Measurements from ENCODE around the gene PDIA4. TPM values are rescaled to one million over a fixed set of nuclear protein-coding genes. Genes with fewer than 3 reads are reported as not detected.
A peak's percentile ranks its signal among the peaks of the same experiment; 100 is the strongest.
"Not testable (repeated sequence)": the region's sequence is repeated elsewhere in the genome, so short reads cannot be mapped to it uniquely, and the experiment has no call there.

Gene PDIA4
- total RNA-seq, 1 experiment from 2014 or later = 71.3 TPM

DNA sequence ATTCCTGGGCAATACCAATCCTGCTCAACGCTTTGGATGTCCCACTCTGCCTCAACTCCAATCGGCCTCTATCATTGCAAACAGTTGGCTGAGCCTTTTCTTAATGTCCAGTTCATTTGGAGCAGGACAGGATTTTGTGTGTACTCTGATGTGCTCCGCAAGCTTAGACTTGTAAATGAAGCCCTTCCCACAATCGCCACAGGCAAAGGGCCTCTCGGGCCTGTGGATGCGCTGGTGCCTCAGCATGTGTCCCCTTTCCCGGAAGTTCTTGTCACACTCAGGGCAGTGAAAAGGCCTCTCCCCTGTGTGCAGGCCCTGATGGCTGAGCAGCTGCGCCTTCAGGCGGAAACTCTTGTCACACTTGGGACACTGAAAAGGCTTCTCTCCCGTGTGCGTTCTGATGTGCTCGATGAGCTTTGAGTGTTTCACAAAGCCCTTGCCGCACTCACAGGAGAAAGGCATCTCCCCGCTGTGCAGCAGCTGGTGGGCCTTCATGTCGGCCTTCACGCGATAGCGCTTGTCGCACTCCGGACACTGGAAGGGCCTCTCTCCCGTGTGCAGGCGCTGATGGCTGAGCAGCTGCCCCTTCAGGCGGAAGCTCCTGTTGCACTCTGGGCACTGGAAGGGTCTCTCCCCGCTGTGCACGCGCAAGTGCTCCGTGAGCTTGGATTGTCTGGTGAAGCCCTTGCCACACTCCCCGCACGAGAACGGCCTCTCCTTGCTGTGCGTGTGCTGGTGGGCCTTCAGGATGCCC is 42.2 kb upstream of the PDIA4 start:
- DNase-seq = no peak
- H3K4me1 ChIP-seq (ENCODE audit: low read length) = peaks cover 3% of the 10 kb centered on the region
- peaks cover 3% of the 10 kb centered on the region; the same call in 1 of the 2 replicates for H3K79me2 ChIP-seq (ENCODE audit: low read length)
- H3K27ac ChIP-seq (ENCODE audit: low read length) = no peak overlapping the region
- H3K4me2 ChIP-seq (ENCODE audit: low read depth, low read length, poor library complexity, severe bottlenecking) = no peak overlapping the region
- no peak overlapping the region for H3K4me3 ChIP-seq (ENCODE audit: low read length)
- H3K9me3 ChIP-seq (ENCODE audit: low read length) = no peaks in the 10 kb centered on the region
- no peak overlapping the region for H3K9ac ChIP-seq (ENCODE audit: low read length)
- no peaks in the 10 kb centered on the region for H3K27me3 ChIP-seq (ENCODE audit: low read length)
- no peaks in the 10 kb centered on the region for H3K9me2 ChIP-seq (replicated peaks; ENCODE audit: insufficient read depth, low read length)
- H2AFZ ChIP-seq (ENCODE audit: low read length) = no peak overlapping the region
- H3K36me3 ChIP-seq (ENCODE audit: insufficient read depth, low read length) = peaks cover 16% of the 10 kb centered on the region; the same call in 1 of the 2 replicates
- no peaks in the 10 kb centered on the region for H4K20me1 ChIP-seq (ENCODE audit: insufficient read depth, low read depth, low read length)

- peak; percentile 74 for DNase-seq
- H3K4me1 ChIP-seq (ENCODE audit: low read length) = peaks cover 11% of the 10 kb centered on the region
- H3K79me2 ChIP-seq (ENCODE audit: low read length) = no peaks in the 10 kb centered on the region
- no peak overlapping the region for H3K27ac ChIP-seq (ENCODE audit: low read length)
- peaks cover 16% of the 10 kb centered on the region; the same call in 1 of the 2 replicates for H3K36me3 ChIP-seq (ENCODE audit: insufficient read depth, low read length)
- no peaks in the 10 kb centered on the region for H3K9me2 ChIP-seq (replicated peaks; ENCODE audit: insufficient read depth, low read length)
- no peak overlapping the region for H3K4me2 ChIP-seq (ENCODE audit: low read depth, low read length, poor library complexity, severe bottlenecking)
- no peak overlapping the region for H2AFZ ChIP-seq (ENCODE audit: low read length)
- H4K20me1 ChIP-seq (ENCODE audit: insufficient read depth, low read depth, low read length) = no peaks in the 10 kb centered on the region
- H3K27me3 ChIP-seq (ENCODE audit: low read length) = no peaks in the 10 kb centered on the region
- no peaks in the 10 kb centered on the region for H3K9me3 ChIP-seq (ENCODE audit: low read length)
- H3K4me3 ChIP-seq (ENCODE audit: low read length) = no peak overlapping the region
- no peak overlapping the region for H3K9ac ChIP-seq (ENCODE audit: low read length)
Measured at GRCh38 chr7:149067869-149068268, 39.6 kb upstream of the PDIA4 start.

DNA sequence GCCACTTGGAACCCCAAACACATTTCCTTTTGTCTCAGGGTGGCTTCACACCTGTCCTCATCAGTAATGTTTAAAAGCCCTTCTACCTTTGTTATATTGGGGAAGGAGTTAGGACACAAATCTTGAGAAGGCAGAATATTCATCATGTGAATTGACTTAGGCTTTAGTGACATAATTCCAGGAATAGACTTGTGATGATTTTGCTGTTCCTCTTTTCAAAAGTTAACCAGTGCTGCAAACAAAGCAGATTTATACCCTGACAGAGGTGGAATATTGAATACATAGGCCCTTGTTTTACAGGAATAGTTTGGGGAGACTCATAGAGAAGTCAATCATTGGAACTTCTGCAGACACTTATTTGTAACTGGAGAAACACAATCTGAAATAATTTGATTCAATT is 35.2 kb upstream of the PDIA4 start:
- Histone ChIP-seq H3K27me3 (ENCODE audit: low read length) (no peaks in the 10 kb centered on the region), H3K4me3 (ENCODE audit: low read length) (no peak overlapping the region), H3K79me2 (ENCODE audit: low read length) (no peaks in the 10 kb centered on the region), H3K4me2 (ENCODE audit: low read depth, low read length, poor library complexity, severe bottlenecking) (no peak overlapping the region), H2AFZ (ENCODE audit: low read length) (no peak overlapping the region), H3K9me3 (ENCODE audit: low read length) (no peaks in the 10 kb centered on the region), H4K20me1 (ENCODE audit: insufficient read depth, low read depth, low read length) (no peaks in the 10 kb centered on the region), H3K9ac (ENCODE audit: low read length) (no peak overlapping the region), H3K9me2 (replicated peaks; ENCODE audit: insufficient read depth, low read length) (no peaks in the 10 kb centered on the region), H3K36me3 (ENCODE audit: insufficient read depth, low read length) (peaks cover 3% of the 10 kb centered on the region; the same call in 1 of the 2 replicates), H3K27ac (ENCODE audit: low read length) (no peak overlapping the region), H3K4me1 (ENCODE audit: low read length) (peaks cover 8% of the 10 kb centered on the region)
- no peak for DNase-seq

DNA sequence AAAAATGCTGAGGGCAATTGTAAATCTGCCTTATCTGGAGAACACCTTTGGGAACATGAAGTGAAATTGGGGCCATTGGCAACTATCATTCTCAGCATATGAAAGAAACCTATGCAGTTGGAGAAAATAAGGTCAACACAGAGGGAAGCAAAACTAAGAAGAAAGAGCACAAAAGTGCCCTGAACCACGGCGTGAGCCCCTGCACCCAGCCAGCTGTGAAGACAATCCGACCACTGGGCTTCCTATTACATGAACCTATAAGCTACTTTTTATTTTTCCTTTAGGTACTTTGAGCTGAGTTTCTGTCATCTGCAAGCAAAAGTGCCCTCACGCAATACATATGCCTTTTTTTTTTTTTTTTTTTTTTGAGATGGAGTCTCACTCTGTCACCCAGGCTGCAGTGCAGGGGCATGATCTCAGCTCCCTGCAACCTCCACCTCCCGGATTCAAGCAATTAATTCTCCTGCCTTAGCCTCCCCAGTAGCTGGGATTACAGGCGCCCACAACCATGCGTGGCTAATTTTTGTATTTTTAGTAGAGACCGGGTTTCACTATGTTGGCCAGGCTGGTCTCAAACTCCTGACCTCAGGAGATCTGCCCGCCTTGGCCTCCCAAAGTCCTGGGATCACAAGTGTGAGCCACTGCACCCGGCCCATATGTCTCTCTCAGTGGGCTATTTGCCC is 34.1 kb upstream of the PDIA4 start:
- not testable (repeated sequence) for H2AFZ ChIP-seq (ENCODE audit: low read length); DNase-seq; H4K20me1 ChIP-seq (ENCODE audit: insufficient read depth, low read depth, low read length); H3K36me3 ChIP-seq (ENCODE audit: insufficient read depth, low read length); H3K9me3 ChIP-seq (ENCODE audit: low read length); H3K4me1 ChIP-seq (ENCODE audit: low read length); H3K27ac ChIP-seq (ENCODE audit: low read length); H3K79me2 ChIP-seq (ENCODE audit: low read length); H3K4me2 ChIP-seq (ENCODE audit: low read depth, low read length, poor library complexity, severe bottlenecking); H3K9me2 ChIP-seq (replicated peaks; ENCODE audit: insufficient read depth, low read length); H3K4me3 ChIP-seq (ENCODE audit: low read length); H3K27me3 ChIP-seq (ENCODE audit: low read length); H3K9ac ChIP-seq (ENCODE audit: low read length)

DNA sequence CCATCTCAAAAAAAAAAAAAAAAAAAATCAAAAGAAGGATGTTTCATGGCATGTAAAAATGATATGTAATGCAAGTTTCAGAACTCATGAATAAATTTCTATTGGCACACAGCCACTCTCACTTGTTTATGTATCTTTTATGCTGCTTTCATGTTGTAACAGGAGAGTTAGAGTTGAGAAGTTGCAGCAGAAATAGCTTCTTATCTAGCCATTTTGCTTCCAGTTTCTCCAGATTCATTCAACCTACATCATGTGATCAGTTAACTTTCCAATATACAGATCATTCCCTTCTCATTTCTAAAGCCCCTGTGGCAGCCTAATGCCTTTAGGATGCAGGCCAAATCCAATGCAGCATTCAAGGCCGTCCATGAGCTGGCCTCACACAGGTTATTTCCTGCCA is 31.9 kb upstream of the PDIA4 start:
- H3K4me2 ChIP-seq (ENCODE audit: low read depth, low read length, poor library complexity, severe bottlenecking) = no peak overlapping the region
- H3K36me3 ChIP-seq (ENCODE audit: insufficient read depth, low read length) = no peaks in the 10 kb centered on the region
- no peak overlapping the region for H3K9ac ChIP-seq (ENCODE audit: low read length)
- H4K20me1 ChIP-seq (ENCODE audit: insufficient read depth, low read depth, low read length) = no peaks in the 10 kb centered on the region
- no peaks in the 10 kb centered on the region for H3K9me2 ChIP-seq (replicated peaks; ENCODE audit: insufficient read depth, low read length)
- H3K79me2 ChIP-seq (ENCODE audit: low read length) = no peaks in the 10 kb centered on the region
- DNase-seq = no peak
- H3K27me3 ChIP-seq (ENCODE audit: low read length) = no peaks in the 10 kb centered on the region
- H3K9me3 ChIP-seq (ENCODE audit: low read length) = no peaks in the 10 kb centered on the region
- H2AFZ ChIP-seq (ENCODE audit: low read length) = no peak overlapping the region
- no peak overlapping the region for H3K4me3 ChIP-seq (ENCODE audit: low read length)
- H3K4me1 ChIP-seq (ENCODE audit: low read length) = peaks cover 5% of the 10 kb centered on the region
- H3K27ac ChIP-seq (ENCODE audit: low read length) = no peak overlapping the region

GRCh38 chr7:149053885-149054284 is 25.6 kb upstream of the PDIA4 start:
- Histone ChIP-seq H3K4me1 (ENCODE audit: low read length) (no peaks in the 10 kb centered on the region), H4K20me1 (ENCODE audit: insufficient read depth, low read depth, low read length) (no peaks in the 10 kb centered on the region), H3K36me3 (ENCODE audit: insufficient read depth, low read length) (no peaks in the 10 kb centered on the region), H3K27me3 (ENCODE audit: low read length) (no peaks in the 10 kb centered on the region), H3K4me2 (ENCODE audit: low read depth, low read length, poor library complexity, severe bottlenecking) (no peak overlapping the region), H3K9me3 (ENCODE audit: low read length) (no peaks in the 10 kb centered on the region), H3K9me2 (replicated peaks; ENCODE audit: insufficient read depth, low read length) (no peaks in the 10 kb centered on the region), H2AFZ (ENCODE audit: low read length) (no peak overlapping the region), H3K79me2 (ENCODE audit: low read length) (no peaks in the 10 kb centered on the region), H3K4me3 (ENCODE audit: low read length) (no peak overlapping the region), H3K27ac (ENCODE audit: low read length) (no peak overlapping the region), H3K9ac (ENCODE audit: low read length) (no peak overlapping the region)
- DNase-seq = no peak

DNA sequence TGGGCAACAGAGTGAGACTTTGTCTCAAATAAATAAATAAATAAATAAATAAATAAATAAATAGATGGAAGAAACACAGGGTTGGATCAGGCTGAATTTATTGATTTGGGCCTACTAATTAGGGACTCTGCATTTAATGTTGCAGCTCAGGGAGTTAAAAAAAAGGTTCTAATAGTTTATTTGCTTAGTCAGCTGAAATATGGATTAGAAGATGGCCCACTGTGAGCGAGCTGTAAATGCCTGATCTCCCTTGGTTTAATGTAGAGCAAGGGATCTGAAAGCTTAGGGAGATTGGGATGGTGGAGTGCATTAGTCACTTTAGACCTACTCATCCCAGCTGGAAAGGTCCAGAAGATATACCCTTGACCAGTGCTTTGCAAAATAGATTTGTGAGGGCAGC is 25.1 kb upstream of the PDIA4 start:
- no peak for DNase-seq
- H3K9me2 ChIP-seq (replicated peaks; ENCODE audit: insufficient read depth, low read length) = no peaks in the 10 kb centered on the region

GRCh38 chr7:149050941-149051340 is 22.6 kb upstream of the PDIA4 start:
- no peak overlapping the region for H3K4me2 ChIP-seq (ENCODE audit: low read depth, low read length, poor library complexity, severe bottlenecking)
- H3K4me1 ChIP-seq (ENCODE audit: low read length) = no peaks in the 10 kb centered on the region
- H2AFZ ChIP-seq (ENCODE audit: low read length) = no peak overlapping the region
- H3K4me3 ChIP-seq (ENCODE audit: low read length) = no peak overlapping the region
- no peaks in the 10 kb centered on the region for H3K9me2 ChIP-seq (replicated peaks; ENCODE audit: insufficient read depth, low read length)
- H3K9ac ChIP-seq (ENCODE audit: low read length) = no peak overlapping the region
- no peaks in the 10 kb centered on the region for H3K36me3 ChIP-seq (ENCODE audit: insufficient read depth, low read length)
- H3K27ac ChIP-seq (ENCODE audit: low read length) = no peak overlapping the region
- no peaks in the 10 kb centered on the region for H4K20me1 ChIP-seq (ENCODE audit: insufficient read depth, low read depth, low read length)
- no peaks in the 10 kb centered on the region for H3K27me3 ChIP-seq (ENCODE audit: low read length)
- DNase-seq = peak; percentile 24
- no peaks in the 10 kb centered on the region for H3K9me3 ChIP-seq (ENCODE audit: low read length)
- H3K79me2 ChIP-seq (ENCODE audit: low read length) = no peaks in the 10 kb centered on the region

More for the DNA sequence above, 25.1 kb upstream of the PDIA4 start:
- Histone ChIP-seq H3K4me1 (ENCODE audit: low read length) (no peaks in the 10 kb centered on the region), H3K4me2 (ENCODE audit: low read depth, low read length, poor library complexity, severe bottlenecking) (no peak overlapping the region), H3K9me3 (ENCODE audit: low read length) (no peaks in the 10 kb centered on the region), H3K36me3 (ENCODE audit: insufficient read depth, low read length) (no peaks in the 10 kb centered on the region), H3K27ac (ENCODE audit: low read length) (no peak overlapping the region), H3K79me2 (ENCODE audit: low read length) (no peaks in the 10 kb centered on the region), H4K20me1 (ENCODE audit: insufficient read depth, low read depth, low read length) (no peaks in the 10 kb centered on the region), H2AFZ (ENCODE audit: low read length) (no peak overlapping the region), H3K9ac (ENCODE audit: low read length) (no peak overlapping the region), H3K27me3 (ENCODE audit: low read length) (no peaks in the 10 kb centered on the region), H3K4me3 (ENCODE audit: low read length) (no peak overlapping the region)

Measured in Karpas-422 (cell line).